GM21786 (cell line): Measurements from ENCODE around the gene MYO18A.

Experiments
- ATAC-seq: cut with Tn5 transposase; IDR thresholded peaks from one replicate; pipeline ENCODE4 v1.9.1; 2021; ENCODE audit not compliant: unreplicated experiment

MYO18A gene

GRCh38 chr17:29080965-29081364, 99.2 kb downstream of the MYO18A start:
- no peak for ATAC-seq

DNA sequence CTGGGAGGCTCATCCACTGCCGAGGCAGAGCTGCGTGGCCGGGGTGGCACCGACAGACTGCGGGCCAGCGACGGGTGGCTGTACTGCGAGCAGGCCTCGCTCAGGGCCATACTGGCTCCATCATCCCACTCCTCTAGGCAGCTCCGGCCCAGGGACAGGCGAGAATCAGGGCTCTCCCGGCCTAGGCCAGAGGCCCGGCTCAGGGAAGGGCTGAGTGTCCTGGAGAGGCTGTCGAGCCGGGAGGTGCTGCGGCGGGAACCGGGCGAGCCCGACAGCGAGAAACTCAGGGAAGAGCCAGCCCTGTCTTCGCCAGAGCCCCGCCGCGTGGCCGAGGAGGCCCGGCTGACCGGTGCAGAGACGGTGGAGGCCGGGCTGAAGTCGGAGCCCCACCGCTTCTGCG, 99.9 kb downstream of the MYO18A start:
- no peak for ATAC-seq

- no peak for ATAC-seq
Measured at GRCh38 chr17:29079887-29080286, 100.3 kb downstream of the MYO18A start.

DNA sequence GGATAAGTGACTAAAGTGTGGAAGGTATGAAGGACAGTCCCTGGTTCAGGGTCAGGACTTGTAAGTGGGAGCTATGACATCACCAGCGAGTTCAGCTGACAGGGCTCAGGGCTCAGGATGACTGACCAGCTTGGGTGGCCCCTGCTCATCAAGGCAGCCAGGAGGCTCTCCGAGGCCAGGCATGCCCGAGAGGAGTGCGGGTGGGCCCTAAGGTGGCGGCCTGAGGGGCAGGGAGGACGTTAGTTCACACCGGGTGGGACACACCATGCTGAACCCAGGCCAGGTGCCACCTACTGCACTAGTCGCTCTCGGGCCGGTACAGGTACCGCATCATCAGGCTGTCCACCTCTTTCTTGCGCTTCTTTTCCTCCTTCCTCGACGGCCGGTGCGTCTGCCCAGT, 100.8 kb downstream of the MYO18A start:
- no peak for ATAC-seq

- ATAC-seq, result no peak
Measured at GRCh38 chr17:29078183-29079045, 101.8 kb downstream of the MYO18A start.

DNA sequence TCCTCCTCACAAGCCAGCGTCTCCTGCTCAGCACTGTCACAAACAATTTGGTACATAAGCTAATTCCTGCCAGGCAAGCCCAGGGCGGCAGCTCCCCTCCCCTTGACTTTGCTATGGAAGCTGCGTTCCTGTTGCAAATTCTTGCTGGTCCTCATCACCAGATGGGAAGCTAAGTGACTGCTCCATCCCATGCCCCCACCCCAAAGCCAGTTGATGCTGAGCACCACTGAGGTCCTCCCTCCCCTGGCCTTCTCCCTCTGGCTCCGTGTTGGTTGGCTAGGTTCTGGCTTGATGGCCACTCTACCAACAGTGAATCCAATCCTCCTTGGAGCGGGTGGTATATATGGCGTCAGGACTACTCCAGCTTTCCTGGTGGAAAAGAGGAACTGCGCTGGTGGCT, 102.9 kb downstream of the MYO18A start:
- no peak for ATAC-seq

DNA sequence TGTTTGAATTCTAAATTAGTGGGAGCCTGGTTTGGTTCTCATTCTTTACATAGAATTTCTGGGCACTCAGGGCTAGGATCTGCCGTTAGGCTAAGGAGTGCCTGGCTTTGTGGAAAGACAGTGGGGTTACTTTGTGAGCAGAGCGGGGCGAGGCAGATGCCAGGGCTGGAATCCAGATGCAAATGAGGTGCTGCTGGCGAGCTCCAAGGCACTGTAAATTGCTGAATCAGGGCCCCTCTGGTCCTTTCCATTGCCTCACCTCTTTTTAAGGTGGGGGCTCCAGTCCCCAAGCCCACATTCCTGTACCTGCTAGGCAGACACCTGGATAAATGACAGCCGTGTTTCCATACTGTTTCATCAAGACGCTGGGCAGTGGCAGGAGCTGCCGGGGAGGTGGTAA, 103.5 kb downstream of the MYO18A start:
- ATAC-seq, result no peak

DNA sequence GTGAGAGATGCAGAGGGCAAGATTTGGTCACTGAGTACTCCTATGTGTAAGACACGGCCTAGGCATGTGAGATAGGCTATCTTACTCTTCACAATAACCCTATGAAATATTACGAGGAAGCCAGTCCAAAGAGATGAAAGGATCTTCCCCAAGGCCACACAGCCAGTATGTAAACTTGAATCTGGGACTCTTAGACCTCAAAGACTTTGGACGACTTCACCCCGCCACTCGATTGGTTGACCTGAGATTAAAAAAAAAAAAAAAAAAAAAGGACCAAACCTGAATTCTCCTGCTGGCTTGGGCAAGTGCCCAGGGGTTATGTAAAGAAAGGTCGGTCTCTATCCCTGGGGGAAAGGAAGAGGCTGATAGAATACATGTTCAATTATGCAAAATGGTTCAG, 104.1 kb downstream of the MYO18A start:
- no peak for ATAC-seq

DNA sequence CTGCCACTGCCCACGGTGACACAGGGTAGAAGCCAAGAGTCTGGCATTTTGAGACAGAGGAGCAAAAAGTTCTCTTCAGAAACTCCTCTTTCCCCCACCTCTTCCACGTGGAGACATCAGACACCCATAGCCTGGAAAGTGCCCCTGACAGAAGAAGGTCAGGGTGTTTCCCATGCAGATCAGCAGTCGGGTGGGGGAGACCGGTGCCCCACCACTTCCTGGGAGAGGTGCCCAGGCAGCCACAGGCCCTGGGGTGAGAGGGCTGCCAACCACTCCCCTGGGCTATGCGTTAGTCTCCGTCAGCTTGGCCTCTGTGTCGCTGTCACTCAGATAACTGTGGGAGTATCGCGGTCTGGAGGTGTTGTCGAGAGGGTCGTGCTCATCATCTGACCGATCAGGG, 105.7 kb downstream of the MYO18A start:
- ATAC-seq, result no peak

GRCh38 chr17:29073520-29073919, 106.7 kb downstream of the MYO18A start:
- ATAC-seq, result no peak

DNA sequence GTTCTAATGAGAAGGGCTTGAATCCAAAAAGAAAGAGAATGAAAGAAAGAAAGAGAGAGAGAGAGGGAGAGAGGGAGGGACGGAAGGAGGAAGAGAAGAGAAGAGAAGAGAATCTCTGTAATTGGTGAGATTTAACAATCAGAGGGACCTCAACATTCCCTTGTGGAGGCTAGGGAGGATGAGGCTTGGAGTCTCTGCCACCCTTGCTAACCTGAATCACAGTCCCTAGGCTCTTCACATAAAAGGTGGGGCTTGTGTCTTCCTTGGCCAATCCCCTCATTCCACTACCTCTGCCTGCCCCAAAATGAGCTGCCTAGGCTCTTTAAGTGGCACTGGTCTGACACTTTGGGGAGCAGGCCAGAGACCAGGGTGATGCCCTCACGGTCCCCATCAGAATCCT, 107.2 kb downstream of the MYO18A start:
- ATAC-seq, result no peak

DNA sequence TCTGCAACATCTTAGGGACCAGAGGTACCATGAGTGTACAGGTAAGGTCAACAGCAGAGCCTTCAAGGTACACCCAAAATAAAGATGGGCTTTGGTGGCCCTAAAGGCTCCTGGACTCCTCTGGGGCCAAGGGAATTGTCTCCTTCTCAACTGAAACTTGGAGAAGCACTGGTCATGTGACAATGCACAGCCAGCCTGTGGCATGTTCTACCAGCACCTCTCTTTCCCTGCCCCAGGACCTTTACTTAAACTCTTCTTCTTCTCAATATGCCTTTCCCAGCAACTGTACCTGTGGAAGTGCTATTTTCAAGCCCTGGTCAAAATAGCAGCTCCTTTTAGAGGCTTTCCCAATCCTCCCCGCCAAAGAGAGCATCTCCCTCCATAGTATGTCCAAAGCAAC, 108.9 kb downstream of the MYO18A start:
- ATAC-seq, result no peak

DNA sequence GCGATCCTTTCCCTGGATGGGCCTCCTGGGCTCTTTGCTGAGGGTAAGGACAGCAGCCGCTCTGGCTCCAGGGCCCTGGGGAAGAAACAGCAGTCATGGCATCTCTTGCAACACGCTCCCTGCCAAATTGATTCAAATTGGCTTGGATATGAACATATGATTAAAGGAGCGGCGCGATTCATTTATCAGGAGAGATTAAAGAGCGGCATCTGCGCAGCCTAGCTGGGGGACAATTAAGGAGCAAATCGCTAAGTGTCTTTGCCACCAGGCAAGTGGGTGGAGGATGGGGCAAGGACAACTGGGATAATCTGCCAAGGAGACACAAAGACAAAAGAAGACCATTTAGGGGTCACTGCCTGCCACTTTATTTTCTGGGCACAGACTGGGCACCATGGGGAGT, 109.4 kb downstream of the MYO18A start:
- ATAC-seq, result no peak

DNA sequence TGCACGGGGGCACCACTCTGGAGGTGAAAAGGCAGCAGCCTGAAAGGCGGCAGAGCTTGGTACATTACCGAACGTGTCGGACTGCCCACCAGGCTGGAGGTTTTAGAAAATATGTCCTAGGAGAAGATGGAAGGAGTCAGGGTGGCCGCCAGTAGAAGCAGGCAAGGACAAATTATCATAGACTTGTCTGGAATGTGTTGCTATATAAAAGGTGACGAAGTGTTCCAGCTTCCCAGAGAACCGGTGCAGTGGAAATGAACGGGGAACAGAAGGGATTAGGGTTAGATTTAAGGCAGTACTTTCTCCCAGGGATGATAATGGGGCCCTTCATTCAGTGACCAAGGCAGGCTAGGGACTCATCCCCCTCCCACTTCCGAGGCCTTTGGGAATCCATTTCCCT, 109.9 kb downstream of the MYO18A start:
- no peak for ATAC-seq

DNA sequence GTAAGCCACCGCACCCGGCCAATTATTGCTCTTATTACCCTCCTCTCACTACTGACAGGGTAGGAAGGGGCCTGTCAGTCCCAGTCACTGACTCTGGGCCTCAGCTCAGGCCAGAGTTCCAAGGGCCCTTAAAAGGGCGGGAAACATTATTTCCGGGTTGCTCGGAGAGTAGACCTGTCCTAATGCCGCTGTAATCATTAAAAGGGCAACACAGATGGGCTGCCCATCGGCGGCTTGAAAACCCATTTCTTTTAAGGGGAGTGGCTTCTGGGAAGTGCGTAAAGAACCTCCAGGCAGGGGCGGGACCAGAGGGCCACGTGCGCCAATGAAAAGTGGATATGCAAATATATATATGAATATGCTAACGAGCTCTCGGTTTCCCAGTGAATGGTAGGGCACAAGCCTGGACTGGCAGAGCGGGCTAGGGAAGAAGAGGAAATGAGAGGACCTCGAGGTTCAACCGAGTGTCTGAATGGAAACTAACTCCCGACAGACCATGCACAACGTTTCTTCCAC, 110.6 kb downstream of the MYO18A start:
- no peak for ATAC-seq

GRCh38 chr17:29068818-29069217, 111.4 kb downstream of the MYO18A start:
- ATAC-seq, result no peak

DNA sequence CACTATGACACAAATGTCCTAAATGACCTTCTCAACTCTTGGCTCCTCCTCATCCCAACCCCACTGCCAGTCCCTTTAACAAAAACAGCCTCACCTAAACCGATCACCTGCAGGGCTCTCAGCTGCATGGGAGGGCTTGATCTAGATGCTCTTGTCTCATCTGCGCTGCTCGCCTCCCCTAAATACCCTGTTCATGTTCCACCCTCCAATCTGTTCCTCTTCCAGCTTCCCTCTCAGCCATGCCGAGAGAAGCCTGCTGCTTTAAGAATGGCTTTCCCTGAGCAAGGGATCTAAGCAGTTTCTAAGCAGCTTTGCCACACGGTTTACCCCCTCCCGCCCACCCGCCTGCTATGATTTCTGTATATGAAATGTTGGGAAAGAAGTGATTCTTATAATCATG, 113.6 kb downstream of the MYO18A start:
- ATAC-seq, result no peak

GRCh38 chr17:29066047-29066446, 114.2 kb downstream of the MYO18A start:
- no peak for ATAC-seq

DNA sequence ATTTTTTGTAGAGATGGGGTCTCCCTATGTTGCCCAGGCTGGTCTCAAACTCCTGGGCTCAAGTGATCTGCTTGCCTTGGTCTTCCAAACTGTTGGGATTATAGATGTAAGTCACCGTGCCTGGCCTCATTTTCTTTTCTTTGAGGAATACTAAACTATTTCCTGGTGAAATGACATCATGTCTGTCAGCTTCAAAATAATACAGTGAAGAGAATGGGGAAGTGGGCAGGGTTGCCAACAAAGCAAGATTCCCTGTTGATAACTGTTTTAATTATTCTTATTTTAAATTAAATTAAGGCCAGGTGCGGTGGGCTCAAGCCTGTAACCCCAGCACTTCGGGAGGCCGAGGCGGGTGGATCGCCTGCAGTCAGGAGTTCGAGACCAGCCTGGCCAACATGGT, 116.2 kb downstream of the MYO18A start:
- ATAC-seq, result no peak

GRCh38 chr17:29062215-29062614, 118.0 kb downstream of the MYO18A start:
- no peak for ATAC-seq

DNA sequence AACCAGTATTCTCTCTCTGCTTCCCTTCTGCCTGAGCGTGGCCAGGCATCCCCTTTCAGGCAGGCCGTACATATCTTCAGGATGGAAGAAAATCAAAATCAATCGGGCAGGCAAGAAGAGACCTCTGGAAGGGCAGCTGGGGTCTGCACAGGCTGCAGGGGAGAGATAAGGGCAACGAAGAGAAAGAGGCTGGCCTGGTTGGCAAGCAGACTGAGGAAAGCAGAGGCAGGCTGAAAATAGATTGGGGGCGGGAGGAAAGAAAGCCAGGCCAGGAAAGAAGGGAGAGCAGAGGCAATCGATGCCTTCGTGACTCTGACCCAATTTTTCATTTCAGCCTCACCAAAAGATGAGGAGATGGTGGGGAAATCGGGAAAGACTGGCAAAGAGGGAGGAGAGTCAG, 119.2 kb downstream of the MYO18A start:
- no peak for ATAC-seq

DNA sequence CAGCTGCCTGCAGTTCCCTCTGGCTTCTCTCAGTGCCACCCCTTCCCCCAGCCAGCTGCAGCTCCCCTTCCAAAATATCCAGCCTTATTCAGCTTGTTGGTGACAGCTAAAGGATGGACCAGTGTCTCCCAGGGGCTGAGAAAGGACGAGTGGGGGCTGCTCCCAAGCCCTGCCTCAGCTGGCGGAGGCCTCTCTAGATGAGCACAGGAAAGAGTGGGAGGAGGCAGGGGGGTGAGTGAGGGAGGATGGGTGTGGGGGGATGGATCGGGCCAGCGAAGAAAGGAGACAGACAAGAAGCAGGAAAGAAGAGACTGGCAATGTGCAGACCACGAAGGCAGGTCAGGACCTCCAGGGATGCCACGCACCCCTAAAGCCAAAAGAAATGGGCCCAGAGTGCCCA, 119.7 kb downstream of the MYO18A start:
- ATAC-seq, result no peak

GRCh38 chr17:29059281-29059680, 120.9 kb downstream of the MYO18A start:
- ATAC-seq, result no peak
